ENCODE measurements around the gene TRAPPC14.

DNA sequence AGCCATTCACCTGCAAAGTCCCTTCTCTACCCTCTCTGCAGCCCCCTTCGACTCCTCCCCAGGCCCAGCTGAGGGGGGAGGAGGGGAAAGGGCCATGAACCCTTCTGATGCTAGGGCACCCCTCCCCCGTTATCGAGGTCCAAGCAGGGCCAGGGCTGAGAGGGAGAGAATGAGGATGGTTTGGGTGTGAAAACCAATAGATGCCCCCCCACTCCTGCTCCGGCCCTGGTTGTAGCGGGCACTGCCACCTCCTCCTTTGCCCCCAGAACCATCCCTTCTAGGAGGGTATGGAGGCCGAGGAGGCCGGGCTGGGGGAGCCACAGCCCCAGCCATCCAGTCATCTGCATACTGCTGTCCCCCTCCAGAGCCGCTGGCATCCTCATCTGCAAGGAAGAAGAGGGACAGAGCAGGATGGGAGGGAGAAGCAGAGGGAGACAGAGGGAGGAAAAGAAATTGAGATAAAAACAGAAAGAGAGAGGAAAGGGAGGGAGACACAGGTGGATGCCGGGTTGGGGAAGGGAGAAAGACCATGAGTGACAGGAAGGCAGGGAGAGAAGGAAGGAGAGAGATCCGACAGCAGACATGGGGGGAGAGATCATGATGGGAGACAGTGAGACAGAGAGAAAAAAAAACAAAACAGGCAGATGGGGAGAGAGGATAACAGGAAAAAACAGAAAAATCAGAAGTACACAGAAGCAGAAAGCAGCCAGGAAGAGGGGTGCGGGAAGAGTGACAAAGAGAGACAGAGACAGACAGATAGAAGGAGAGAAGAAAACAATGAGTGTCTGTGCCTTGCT lies 11.8 kb upstream of the TRAPPC14 start:
- no peak for TF ChIP-seq EZH2phosphoT487 (conservative IDR thresholded peaks at IDR 0.05; ENCODE audit: low read length)
- TF ChIP-seq, protein P1, sequence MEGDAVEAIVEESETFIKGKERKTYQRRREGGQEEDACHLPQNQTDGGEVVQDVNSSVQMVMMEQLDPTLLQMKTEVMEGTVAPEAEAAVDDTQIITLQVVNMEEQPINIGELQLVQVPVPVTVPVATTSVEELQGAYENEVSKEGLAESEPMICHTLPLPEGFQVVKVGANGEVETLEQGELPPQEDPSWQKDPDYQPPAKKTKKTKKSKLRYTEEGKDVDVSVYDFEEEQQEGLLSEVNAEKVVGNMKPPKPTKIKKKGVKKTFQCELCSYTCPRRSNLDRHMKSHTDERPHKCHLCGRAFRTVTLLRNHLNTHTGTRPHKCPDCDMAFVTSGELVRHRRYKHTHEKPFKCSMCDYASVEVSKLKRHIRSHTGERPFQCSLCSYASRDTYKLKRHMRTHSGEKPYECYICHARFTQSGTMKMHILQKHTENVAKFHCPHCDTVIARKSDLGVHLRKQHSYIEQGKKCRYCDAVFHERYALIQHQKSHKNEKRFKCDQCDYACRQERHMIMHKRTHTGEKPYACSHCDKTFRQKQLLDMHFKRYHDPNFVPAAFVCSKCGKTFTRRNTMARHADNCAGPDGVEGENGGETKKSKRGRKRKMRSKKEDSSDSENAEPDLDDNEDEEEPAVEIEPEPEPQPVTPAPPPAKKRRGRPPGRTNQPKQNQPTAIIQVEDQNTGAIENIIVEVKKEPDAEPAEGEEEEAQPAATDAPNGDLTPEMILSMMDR (IDR thresholded peaks at IDR 0.05; ENCODE audit: insufficient read depth, low read length, poor library complexity, severe bottlenecking) = no peak

All from SU-DHL-6 (cell line).